ENCODE data around the gene PER3. TPM values are rescaled to one million over a fixed set of nuclear protein-coding genes. Genes with fewer than 3 reads are reported as not detected.
A peak's percentile ranks its signal among the peaks of the same experiment; 100 is the strongest.

Gene PER3
- total RNA-seq, 1 donor from 2014 or later, result 9.5 TPM

DNA sequence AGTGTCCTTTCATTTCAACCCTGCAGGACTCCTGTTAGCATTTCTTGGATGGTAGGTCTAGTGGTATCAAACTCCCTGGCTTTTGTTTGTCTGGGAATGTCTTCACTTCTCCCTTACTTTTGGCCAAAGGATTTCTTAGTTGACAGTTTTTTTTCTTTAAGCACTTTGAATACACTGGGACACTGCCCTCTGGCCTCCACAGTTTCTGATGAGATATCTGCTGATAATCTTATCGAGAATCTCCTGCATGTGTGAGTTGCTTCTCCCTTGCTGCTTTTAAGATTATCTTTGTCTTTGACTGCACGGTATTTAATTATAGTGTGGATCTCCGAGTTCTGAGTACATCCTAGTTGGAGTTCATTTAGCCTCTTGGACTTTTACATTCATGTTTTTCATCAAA is 55.4 kb downstream of the PER3 start:
- DNase-seq, result no peak

GRCh38 chr1:7842517-7842916 is 58.4 kb downstream of the PER3 start:
- no peak for DNase-seq

GRCh38 chr1:7845761-7846160 is 61.7 kb downstream of the PER3 start:
- DNase-seq, result no peak

DNA sequence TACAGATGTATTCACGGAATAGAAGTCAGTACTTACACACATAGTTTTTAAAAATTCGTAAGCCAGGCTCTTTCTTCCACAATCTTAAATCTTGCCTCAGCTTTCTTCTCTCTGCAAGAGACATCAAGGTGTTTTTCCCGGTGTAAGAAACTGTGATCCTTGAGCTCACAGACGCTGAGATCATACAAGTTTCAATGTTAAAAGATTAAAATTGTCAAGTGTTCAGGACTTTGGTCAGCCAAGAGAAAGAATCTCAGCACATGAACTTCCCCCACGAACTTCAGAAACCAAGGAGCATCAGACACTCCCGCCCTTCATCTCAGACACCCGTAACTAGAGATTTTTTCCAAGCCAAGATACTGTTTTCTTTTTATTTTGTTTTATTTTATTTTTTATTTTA is 62.6 kb downstream of the PER3 start:
- DNase-seq, result no peak

DNA sequence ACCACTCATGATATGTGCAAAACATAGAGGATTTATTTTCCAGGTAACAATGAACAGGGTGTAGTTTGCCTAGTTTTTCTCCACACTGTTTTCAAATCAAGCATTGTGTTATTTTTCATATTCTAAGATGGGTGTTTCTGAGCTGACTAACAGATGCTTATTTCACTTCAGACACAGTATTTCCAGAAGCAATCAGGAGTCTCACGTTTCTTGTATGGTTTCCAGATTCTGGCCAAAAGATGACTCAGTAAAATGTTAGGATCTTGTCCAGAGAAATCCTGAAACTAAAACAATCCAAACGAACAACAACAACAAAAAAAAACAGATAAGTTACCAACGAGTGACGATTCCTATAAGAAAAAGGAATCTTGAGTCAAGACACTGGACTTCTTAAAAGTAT is 63.5 kb downstream of the PER3 start:
- DNase-seq, result peak; percentile 17

DNA sequence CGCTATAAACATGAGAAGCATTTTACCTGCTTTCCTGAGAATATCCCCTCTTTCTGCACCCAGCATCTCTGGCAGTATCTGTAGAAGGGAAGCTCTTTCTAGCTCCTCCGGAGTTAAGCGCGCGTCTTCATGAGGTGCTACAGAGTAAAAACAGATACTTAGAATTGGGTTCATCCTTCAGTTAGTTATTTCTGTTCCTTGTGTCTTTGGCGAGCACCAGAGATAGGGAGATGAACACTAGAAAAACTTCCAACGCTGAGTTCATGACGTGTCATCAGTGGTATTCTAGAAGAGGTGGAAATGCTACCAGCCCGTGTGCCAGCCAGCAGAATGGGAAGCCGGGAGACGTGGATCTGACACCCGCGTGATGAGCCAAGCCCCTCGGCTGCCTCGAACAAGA is 66.7 kb downstream of the PER3 start:
- no peak for DNase-seq

GRCh38 chr1:7852804-7853683 is 69.0 kb downstream of the PER3 start, which contains the start of gene UTS2:
Gene UTS2, minus strand, starts transcription at chr1:7853065. Its CDS starts 62 bp downstream, at chr1:7853003.
- no peak for DNase-seq

- DNase-seq, result no peak
Observed at GRCh38 chr1:7853684-7854026, 69.6 kb downstream of the PER3 start.

GRCh38 chr1:7856345-7856744 is 72.3 kb downstream of the PER3 start:
- DNase-seq, result no peak

GRCh38 chr1:7857000-7857399 is 72.9 kb downstream of the PER3 start:
- no peak for DNase-seq

- DNase-seq, result no peak
Observed at GRCh38 chr1:7857985-7858384, 73.9 kb downstream of the PER3 start.

DNA sequence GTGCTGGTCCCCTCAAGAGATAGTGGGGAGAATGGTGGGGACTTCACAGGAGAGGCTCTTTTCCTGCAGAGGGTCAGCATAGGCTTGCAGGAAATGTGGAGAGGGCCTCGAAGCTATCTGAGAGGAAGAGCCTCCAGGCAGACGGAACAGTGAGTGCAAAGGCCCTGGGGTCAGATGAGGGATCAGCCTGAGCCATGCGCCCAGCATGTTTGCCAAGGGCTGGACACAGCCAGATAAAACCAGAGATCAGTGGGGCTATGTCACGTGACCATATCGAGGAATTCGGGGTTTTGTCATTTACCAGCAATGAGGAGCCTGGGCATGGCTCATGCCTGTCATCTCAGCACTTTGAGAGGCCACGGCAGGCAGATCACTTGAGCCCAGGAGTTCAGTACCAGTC is 75.3 kb downstream of the PER3 start:
- no peak for DNase-seq

DNA sequence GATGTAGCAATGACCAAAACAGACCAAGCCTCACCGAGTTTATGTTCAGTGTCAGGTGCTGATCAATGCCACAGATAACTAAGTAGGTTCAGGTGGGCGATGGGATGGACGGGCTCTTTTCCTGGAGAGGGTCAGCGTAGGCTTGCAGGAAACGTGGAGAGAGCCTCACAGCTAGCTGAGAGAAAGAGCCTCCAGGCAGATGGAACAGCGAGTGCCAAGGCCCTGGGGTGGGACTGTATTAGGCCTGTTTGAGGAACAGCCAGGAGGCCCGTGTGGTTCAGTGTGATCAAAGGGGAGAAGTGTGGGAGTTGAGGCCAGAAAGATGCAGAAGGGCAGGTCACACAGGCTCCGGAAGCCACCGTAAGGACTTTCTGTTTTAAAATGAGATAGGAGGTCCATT is 76.0 kb downstream of the PER3 start:
- DNase-seq, result no peak

DNA sequence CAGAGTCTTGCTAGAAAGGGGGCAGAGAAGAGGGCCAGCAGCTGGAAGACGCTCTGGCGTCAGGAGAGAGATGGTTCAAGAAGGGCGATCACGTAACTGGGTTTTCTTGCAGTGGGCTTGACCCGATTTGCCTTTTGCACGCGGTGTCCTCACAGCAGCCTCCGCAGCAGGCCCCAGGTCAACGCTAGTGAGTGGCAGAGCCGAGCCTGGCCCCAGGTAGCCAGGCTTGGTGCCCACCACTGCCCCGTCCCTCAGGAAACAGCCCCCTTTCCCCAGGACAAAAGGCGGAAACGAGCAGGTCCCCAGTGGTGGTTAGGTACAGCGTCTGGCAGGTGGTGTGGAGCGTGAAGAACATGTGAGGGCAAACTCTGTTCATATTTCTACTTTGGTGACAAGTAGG is 77.4 kb downstream of the PER3 start:
- DNase-seq, result no peak

GRCh38 chr1:7862211-7863060 is 78.3 kb downstream of the PER3 start:
- DNase-seq, result no peak

GRCh38 chr1:7863756-7864328 is 79.8 kb downstream of the PER3 start:
- DNase-seq, result no peak

DNA sequence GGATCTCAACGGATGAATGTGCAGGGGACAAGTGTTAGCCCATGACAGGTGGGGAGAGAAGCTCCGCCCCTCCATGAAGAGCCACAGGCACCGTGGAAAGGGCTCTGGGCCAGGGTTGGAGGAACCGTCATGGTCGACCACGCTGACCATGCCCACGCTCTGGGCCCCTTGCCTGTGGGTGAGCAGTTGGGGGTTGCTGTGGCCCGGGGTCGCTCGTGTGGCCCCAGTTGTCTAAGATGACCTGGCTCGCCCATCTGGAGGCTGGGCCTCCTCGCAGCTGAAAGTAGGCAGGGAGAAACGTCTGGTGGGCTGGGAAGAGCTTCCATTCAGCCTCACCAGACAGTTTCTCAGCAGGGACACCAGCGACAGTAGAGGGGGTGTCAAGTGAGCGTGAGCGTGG is 81.9 kb downstream of the PER3 start:
- no peak for DNase-seq

- DNase-seq, result no peak
Observed at GRCh38 chr1:7868070-7868780, 84.1 kb downstream of the PER3 start.

DNA sequence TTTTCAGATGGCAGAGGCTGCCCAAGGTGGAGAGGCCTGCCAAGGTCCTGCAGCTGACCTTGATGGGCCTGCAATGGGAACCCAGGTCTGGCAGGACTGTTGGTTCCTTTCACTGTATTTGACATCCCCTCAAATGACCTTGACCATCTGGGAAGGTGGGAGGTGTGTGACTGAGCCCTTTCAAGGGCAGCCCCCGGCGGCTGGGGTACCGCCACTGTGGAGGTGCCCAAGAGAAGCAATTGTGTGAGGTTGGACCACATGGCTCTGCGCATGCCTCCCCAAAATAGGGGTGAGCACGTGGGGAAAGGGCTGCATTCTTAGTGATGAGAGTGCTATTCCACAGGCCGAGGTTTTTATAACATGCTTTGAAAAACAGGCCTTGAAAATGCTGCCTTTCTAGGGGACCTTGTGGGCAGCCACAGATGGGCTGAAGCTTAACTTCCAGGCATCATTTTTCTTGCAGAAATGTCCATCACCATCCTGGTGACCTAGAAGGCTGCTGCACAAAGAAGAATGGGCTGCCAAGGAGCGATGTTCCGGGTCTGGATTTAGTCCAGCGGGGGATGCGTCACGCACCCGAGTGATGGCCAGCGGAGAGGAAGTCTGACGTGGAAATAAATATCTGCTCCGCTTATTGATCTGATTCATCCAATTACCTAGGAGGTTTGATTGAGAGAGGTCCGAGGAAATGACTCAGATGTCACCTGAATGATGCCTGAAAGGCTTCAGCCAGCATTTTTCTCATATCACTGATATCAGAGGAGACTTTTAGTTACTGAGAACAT is 85.2 kb downstream of the PER3 start:
- no peak for DNase-seq

GRCh38 chr1:7871136-7871535 is 87.0 kb downstream of the PER3 start:
- DNase-seq, result no peak

Measured in tongue (tissue), 2 donors.